Measurements from ENCODE around the gene KCTD2. TPM values are rescaled to one million over a fixed set of nuclear protein-coding genes. Genes with fewer than 3 reads are reported as not detected.

KCTD2 gene
- total RNA-seq, 1 donor from 2014 or later, result 37.5 TPM

- no peak for ATAC-seq
- intact Hi-C loops (cut with DNase I), result no loop called here
- DNase-seq (ENCODE audit: low spot score), result no peak
These were observed 63.4 kb downstream of the KCTD2 start for GRCh38 chr17:75110234-75110937.

- intact Hi-C loops (cut with DNase I), result no loop called here
- ATAC-seq, result no peak
These were observed 64.8 kb downstream of the KCTD2 start for GRCh38 chr17:75111777-75112335.

GRCh38 chr17:75113798-75114551, 67.0 kb downstream of the KCTD2 start:
- ATAC-seq, result peak; percentile 84
- peak; percentile 94 for DNase-seq (ENCODE audit: low spot score)
- intact Hi-C loops (cut with DNase I), result no loop called here

More at GRCh38 chr17:75111777-75112335, 64.8 kb downstream of the KCTD2 start:
- no peak for DNase-seq (ENCODE audit: low spot score)

- intact Hi-C loops (cut with DNase I), result no loop called here
- no peak for DNase-seq (ENCODE audit: low spot score)
- no peak for ATAC-seq
These were observed 67.7 kb downstream of the KCTD2 start for GRCh38 chr17:75114552-75115314.

Other genes starting within 250 kb of the KCTD2 start
- gene GRIN2C, start 187.3 kb upstream of the KCTD2 start, total RNA-seq, result 0.98 TPM
- 6.3 TPM for gene FDXR, start 174.2 kb upstream of the KCTD2 start, total RNA-seq
- not detected for gene FADS6, start 153.6 kb upstream of the KCTD2 start, total RNA-seq
- not detected for gene USH1G, start 124.0 kb upstream of the KCTD2 start, total RNA-seq
- not detected for gene OTOP2, start 123.0 kb upstream of the KCTD2 start, total RNA-seq
- gene OTOP3, start 111.3 kb upstream of the KCTD2 start, total RNA-seq, result not detected
- 16.1 TPM for gene HID1, start 74.5 kb upstream of the KCTD2 start, total RNA-seq
- 11.5 TPM for gene CDR2L, start 59.6 kb upstream of the KCTD2 start, total RNA-seq
- gene MRPL58, start 34.6 kb upstream of the KCTD2 start, total RNA-seq, result 20.1 TPM
- gene ATP5PD, start 256 bp upstream of the KCTD2 start, total RNA-seq, result 147 TPM
- gene SLC16A5, start 40.7 kb downstream of the KCTD2 start, total RNA-seq, result 10.5 TPM
- gene ARMC7, start 62.7 kb downstream of the KCTD2 start, total RNA-seq, result 11.7 TPM
- gene NT5C, start 84.5 kb downstream of the KCTD2 start, total RNA-seq, result 38.7 TPM
- gene JPT1, start 107.3 kb downstream of the KCTD2 start, total RNA-seq, result 20.3 TPM
- gene SUMO2, start 135.7 kb downstream of the KCTD2 start, total RNA-seq, result 296 TPM
- 71.1 TPM for gene NUP85, start 158.5 kb downstream of the KCTD2 start, total RNA-seq
- gene GGA3, start 214.4 kb downstream of the KCTD2 start, total RNA-seq, result 75.0 TPM
- 21.8 TPM for gene MRPS7, start 214.7 kb downstream of the KCTD2 start, total RNA-seq
- 26.2 TPM for gene MIF4GD, start 224.0 kb downstream of the KCTD2 start, total RNA-seq
- gene SLC25A19, start 242.2 kb downstream of the KCTD2 start, total RNA-seq, result 22.5 TPM

Measured in sciatic nerve (tissue), 2 donors.